Activated gamma-delta T cell treated with anti-CD3 and anti-CD28 coated beads, Interleukin-2, amount 50 U/mL, for 16 hours (primary cell): ENCODE measurements around the gene DOK5.

Experiments used
- DNase-seq: peaks from one replicate; pipeline ENCODE4 v3.0.0-alpha.2; 2020; ENCODE audit warnings: low read depth

The DOK5 gene

DNA sequence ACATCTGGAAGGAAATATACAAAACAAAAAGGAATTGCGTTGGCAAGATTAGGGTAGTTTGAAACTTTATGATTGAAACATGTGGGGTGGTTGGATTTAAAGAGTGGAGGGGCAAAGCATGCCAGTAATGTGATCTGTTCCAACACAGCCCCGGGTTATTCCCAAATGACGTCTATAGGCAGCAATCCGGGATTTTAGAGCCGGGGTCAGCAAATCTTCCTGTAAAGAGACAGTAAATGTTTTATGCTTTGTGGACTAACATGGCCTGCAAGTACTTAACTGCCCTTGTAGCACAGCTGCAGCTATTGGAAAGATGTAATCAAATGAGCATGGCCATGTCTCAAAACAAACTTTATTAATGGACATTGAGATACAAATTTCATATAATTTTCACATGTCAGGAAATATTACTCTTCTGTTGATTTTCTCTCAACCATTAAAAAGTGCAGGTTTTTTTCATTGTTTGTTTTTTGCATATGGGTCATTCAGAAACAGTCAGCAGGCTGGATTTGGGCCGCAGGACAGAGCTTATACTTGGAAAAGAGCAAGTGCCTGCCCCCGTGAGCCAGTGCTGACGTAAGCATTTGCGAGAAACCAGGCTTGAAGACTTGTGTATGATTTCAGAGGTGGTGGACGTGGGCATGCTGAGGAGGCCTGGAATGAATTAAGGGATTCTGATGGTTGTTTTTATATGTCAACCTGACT is 136.5 kb downstream of the DOK5 start:
- no peak for DNase-seq

DNA sequence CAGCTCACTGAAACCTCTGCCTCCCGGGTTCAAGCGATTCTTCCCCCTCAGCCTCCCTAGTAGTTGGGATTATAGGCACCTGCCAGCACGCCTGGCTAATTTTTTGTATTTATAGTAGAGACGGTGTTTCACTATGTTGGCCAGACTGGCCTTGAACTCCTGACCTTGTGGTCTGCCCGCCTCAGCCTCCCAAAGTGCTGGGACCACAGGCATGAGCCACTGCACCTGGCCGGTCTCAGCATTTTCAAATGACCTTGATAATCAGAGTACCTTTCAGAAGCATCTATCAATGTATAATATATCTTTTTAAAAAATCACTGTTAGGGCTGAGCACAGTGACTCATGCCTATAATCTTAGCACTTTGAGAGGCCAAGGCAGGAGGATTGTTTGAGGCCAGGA is 143.0 kb downstream of the DOK5 start:
- DNase-seq, result no peak

DNA sequence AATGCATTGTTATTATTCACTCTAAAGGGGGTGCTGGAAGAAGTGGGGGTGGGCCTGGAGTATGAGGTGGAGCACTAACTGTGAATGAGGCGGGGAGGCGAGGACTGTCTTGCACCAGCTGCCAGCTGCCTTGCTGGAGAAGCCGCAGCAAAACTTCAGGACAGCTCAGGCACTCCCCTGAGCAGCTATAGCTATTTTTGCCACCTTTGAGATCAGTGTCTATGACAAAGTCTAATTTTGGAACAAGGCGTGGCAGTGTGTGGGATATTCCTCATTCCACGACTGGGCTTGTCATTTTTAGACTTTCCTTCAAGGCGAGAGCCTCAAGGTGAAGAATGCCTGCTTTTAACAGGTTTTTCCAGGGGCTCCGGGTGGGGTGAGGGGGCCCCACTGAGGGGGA is 143.8 kb downstream of the DOK5 start:
- DNase-seq, result no peak

DNA sequence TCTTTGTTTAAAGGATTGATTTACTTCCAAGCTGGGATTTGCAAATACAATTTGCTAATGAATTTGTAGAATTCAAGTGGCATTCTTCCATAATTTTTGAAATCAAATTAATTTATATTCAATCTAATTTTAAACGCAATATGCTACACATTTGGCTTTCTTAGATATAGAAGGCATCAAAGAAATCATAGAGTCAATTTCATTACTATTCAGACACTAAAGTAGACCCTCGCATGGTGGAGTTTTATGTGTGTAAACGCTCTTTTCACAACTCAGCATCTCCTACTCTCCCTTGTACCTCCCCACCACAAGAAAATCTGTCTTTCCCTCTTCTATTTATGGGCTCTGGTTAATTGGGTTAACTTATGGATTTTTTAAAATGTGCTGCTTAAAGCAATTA is 144.3 kb downstream of the DOK5 start:
- no peak for DNase-seq

DNA sequence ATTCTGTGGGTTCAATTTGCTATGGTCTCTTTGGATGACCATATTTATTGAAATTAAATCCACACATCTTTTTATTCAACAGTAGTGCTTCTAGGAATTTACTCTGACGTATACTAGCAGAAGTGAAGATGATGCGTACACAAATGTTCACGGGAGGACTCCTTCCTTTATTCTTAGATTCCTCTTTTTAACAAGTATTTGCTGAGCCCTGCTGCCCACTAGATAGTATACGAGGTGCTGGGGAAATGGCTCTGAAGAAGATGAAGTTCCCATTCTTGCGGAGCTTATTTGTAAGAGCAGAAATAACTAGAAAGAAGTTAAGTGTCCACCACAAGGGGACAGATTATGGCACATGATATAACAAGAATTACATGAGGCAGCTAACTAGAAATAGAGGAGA is 145.2 kb downstream of the DOK5 start:
- DNase-seq, result no peak

DNA sequence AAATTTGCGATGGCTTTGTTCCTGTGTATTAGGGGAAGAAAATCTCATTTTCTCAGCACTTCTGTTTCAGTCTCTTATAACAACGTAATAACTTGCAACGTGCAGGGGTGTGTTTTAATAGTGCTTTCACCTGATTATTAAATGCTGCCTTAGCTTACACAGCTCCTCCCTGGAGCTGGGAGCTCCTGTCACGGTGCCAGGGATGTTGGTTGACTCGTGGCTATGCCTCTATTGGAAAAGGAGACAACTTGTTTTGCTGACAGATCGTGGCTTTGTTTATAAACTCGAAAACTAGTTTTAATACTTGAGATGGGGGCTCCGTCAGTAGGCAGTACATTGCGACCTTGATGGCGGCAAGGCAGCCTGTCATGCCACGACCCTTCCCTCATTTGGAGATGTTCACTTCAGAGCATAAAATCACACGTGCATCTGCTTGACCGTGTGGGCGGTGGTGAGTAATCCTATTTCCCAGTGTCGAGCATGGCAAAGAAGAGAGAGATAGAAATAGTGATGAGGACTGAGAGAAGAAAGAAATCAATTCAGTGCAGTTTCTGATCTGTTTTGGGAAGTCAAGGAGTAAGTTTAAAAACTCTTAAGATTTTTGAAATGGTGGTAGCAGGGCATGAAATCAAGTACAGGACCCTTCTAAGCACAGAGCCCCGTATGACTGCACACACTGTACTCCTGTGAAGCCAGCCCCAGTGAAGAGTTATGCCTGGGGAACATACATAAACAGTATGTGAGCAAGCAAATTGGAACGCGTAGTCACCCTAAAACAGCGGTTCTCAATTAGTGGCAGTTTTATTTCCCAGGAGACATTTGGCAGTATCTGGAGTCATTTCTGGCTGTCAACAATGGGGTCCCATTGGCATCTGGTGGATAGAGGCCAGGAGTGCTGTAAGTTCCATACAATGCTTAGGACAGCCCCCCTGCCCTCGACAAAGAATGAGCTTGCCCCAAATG is 147.2 kb downstream of the DOK5 start:
- DNase-seq, result no peak

DNA sequence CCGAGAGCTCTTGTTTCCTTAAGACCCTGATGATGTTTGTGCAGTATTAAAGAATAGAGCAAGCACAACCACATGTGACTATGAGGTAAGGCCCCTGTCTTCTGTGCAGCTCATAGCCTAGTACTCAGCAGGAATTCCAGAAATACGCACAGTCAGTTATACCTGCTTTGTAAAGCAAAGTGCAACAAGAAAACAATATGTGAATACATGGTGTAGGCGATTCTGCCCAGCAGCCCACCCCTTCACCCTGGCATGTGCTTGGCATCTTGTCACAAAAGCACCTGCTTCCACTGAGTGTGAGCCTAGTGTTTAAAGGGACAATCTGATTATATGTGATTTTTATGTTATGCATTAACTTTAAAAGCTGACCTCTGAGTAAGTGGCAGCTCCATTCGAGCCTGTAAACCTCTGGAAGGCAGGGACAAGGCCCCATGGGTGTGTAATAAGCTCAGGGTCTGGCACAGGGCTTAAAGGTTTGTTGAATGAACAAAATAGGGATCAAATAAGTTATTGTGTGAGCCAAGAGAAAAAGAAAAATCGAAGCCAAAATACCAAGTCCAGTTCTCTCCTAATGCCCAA is 148.7 kb downstream of the DOK5 start:
- DNase-seq, result no peak

DNA sequence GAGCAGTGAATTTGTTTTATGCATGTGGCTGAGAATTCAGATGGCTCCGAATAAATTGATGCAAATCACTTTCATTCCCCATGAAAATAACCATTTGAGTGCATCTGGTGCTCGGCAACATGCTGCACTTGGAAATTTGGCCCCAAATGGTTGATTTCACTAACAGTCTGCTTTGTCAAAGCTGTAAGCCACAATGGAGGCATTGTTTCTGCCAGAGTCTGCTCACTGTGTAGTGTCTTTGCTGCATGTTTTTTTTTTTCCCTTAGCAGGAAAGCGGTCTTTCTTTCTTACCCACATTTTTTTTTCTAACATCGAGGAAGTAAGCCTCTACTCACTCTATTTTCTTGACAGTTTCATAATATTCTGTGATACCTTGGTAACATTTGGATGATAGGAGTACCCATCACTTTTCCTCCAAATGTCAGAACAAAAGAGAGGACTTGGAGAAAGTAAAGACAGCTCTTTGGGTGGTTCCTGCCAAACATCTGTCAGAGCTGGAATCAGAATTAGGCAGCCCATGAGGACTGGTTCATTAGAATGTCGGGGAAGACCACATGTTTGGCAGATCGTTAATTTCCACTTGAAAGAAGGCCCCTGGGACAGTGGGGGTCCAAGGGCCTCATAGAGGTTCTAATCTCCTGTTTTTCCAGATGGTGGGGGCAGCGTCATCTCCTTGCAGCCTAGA is 149.5 kb downstream of the DOK5 start:
- DNase-seq, result no peak

DNA sequence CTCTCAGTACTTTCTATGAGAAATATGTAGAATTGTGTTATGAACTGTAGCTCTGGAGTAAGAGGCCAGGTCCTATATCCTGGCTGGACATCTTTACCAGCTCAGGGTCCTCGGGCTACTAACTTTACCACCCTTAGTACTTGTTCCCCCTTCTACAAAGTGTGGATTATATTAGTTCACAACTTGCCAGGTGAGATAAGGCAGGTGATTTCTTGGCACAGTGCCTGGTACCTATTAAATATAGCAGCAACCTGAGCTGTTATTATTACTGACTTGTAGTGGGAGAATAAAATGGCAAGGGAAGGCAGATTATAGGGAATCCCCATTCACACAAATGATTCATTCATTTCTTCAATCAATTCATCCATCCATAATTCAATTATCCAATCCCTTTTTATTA is 150.1 kb downstream of the DOK5 start:
- no peak for DNase-seq

DNA sequence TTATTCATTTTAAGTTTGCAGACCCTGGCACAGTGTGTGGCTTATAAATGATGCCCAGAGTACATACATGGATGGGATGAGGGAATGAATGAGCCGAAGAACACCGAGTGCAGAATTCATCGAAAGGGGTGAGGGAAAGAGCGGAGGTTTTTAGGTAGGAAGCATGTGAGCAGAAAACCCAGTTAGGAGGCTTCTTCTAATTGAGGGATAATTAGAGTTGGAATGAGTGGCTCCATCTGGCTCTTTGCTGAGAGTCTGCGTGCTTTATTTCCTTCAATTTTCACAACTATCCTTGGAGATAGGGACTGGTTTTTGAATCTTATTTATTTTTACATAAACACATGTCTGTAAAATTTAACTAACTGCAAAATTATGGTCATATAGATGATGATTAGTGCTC is 150.7 kb downstream of the DOK5 start:
- no peak for DNase-seq

DNA sequence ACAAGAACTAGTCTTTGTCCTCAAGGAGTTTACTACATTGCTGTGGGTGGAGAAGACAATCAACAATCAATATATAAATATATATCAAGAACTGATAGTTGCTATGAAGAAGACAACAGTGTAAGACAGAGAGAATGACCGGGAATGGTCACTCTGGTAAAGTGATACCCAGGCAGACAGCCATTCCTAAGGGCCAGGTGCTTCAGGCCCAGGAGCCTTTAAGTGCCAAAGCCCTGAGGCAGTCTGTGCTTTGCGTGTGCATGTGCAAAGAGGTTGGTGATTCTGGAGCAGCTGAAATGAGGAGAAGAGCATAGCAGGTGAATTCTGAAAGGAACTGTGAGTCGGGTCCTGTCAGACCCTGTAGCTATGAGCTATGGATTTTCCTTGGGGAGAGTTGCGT is 154.2 kb downstream of the DOK5 start:
- DNase-seq, result no peak

DNA sequence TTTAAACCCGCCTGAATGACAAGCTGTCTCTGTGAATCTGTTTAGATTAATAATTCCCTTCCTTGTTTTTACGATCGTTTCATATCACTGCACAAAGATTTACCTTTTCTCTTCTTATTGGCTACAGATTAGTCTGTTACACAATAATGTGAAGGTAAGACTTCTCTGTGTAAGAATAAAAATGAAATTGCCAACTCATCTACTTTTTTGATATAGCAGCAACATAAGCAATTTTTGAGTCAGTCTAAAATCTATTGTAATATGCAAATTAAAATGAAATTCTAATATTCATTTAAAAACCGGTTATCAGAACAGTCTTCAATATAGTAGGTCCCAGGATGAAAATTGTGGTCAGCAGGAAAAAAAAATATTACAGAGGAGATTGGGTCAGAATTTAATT is 155.2 kb downstream of the DOK5 start:
- DNase-seq, result no peak

DNA sequence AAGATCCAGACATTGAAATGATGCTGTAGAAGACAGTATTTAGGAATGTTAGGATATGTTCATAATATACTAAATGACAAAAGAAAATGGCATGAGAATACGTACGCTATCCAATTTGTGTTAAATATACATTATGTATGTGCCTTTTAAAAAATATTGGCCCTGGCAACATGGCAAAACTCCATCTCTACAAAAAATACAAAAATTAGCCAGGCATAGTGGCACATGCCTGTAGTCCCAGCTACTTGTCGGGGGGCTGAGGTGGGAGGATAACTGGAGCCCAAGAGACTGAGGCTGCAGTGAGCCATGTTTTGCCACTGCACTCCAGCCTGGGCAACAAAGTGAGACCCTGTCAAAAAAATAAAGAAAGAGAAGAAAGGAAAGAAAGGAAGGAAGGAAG is 155.7 kb downstream of the DOK5 start:
- DNase-seq, result no peak

DNA sequence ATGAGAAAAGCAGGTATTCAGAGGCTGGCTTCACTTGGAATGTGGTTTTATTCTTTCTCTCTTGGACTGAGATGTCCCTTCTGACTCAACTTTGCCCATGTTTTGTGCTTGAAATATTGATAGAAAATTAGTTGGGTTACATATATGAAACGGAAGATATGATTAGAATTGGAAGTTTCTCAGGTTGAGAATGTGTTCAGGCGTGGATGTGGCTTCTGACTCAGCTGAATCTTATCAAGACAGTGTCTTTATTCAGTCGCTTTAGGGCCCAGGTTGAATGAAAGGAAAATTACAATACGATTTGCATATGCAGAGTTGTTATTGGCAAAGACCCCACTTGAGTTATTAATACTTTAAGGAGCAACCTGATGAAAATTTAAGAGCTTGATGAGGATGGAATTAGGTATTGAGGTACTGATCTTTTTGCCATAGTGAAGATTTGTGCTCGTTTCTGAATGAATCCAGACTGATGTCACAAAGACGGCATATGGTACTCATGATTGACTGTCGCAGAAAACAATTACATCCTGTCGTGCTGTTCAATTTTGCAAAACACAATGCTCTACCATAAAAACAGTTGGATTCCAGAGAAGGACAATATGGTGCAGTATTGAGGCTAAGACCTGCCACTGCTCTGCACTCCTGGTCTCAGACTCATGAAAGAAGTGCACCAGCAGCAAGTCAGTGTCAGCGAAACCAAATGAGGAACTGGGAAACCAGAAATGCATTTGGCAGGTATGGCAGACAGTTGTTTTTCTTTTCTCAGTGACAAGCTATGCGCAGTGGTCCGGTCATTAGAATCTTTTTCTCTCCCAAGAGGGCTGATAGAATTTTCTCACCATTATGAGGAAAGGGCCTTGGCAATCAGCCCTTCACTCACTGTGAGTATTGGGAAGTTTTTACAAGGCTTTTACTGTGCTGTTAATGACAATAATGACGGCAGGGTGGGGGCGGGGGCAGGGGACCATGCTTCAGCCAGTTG is 158.3 kb downstream of the DOK5 start:
- DNase-seq, result no peak

DNA sequence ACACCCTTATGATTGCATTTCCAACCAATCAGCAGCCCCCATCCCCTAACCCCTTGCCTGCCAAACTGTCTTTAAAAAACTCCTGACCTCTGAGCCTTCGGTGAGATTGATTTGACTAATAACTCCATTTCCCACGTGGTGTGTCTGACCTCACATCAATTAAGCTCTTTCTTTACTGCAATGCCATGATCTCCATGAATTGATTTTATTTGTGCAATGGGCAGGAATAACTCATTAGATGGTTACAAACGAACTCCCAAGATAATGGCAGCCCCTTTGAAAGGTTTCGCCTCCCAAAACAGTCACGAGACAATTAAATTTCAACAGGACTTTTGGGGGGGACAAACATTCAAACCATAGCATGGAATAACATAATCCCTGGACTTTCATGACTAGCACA is 161.2 kb downstream of the DOK5 start:
- DNase-seq, result no peak

DNA sequence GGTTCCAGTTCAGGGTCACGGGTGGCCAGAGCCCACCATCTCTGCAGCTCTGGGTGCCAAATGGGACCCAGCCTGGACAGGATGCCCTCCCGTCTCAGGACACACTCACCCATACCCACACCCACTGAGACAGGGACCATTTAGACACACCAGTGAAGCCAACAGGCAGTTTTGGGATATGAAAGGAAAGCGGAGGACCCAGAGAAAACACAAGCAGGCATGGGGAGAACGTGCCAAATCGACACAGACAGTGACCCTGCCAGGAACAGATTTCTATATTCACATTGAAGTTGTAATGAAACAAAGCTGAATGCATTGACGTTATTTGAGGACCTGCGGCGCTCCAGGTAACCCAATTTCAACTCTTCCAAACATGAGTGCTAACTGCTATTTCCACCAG is 164.5 kb downstream of the DOK5 start:
- DNase-seq, result no peak

DNA sequence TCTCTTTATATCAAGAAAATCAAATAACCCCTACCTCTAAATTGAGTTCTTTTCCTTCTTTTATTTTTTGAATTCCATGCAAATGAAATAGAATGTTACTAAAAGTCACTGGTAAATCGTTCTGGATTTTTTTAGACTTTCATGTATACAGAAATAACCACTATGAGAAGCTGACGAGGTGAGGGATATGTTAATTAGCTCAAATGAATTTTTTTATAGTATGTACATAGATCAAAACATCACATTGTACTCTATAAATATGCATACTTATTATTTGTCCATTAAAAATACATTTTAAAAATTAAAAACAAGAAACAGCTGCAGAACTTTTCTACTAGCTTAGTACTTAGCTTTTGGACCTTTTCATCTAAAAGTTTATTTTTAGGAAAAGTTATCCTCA is 165.4 kb downstream of the DOK5 start:
- no peak for DNase-seq

DNA sequence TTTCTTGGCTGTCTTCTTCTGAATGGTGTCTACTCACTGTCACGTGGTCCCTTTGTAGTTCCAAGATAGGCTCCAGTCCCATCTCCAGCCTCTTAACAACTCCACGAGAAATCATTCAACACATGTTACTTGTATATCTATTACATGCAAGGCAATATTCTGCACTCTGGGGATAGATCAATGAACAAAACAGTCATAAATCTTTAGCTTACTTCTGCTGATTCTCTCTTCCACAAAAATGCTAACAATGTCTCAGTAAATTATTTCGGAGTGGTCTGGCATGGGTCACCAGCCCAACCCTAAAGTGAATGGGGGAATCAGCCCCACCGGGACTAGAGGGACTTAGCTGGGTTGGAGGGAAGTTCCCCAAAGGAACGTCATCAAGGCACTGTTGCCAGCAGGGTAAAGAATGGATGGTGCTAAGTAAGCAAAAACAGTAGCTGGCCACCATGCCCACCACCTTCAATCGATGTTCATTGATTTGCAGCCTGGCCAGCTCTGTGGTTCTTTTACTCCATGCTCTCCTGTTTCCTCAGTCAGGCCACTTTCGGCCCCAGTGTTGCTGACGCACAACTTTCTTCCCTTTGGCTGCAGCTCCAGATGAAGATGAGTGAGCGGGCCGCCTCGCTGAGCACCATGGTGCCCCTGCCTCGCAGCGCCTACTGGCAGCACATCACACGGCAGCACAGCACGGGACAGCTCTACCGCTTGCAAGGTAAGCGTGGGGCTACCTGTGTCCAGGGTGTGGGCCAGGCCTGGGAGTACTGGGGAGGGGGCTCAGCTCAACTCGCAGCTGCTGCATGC is 167.7 kb downstream of the DOK5 start:
- DNase-seq, result no peak

DNA sequence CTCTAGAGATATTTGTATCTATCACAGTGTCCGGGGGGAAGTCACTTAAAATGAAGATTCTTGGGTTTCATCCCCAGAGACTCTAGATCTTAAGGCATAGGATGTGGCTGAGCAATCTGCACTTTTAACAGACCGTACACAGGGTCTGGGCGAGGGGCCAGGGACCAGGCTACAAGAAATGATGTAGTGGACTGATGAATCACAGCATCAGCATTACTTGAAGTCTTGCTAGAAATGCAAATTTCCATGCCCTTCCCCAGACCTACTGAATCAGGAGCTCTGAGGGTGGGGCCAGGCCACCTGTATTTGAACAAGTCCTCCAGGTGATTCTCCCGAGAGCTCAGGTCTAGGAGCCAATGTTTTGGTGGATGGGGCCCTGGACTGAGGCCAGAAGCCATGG is 168.4 kb downstream of the DOK5 start:
- no peak for DNase-seq

DNA sequence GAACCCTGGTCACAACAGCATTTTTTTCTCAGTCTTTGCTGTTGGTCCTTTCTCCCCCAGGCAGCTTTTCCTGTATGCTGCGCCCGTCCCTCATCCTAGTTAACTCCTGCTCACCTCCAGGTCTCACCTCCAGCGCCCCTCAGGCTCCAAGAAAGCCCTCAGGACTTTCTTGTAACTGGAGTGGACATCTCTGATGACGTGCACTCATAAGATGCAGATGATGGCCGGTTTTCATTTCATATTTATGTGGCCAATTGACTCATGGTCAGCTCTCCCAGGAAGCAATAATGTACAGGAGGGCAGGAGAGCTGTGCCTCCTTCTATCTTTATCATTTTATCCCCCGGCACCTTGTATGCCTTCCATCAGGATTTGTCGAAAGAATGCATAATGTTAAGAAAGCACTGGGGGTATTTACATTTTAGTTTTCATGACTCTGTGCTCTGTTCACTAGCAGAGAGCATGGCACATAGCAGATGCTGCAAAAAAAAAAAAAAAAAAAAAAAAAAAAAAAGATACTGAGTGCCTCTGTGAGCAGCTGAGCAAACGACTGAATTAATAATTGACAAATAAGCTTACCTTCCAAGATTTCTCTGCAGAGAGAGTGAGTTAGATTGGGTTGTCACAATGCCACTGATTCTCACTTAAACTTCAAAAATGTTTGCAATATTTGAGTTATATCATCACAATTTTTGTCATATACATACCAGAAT is 170.2 kb downstream of the DOK5 start:
- DNase-seq, result no peak
